HEK293 (cell line): Measurements from ENCODE around the gene FKBP7.
A peak's percentile ranks its signal among the peaks of the same experiment; 100 is the strongest.

ENCODE experiments used
- CTCF ChIP-seq: fragments of 450-650 bp; formaldehyde crosslinking; IDR thresholded peaks from 2 replicates; pipeline ENCODE4 v1.5.1; 2016; ENCODE audit warnings: missing biosample characterization, missing genetic modification characterization
- HOXC10 ChIP-seq: sonication (generic); formaldehyde crosslinking; IDR thresholded peaks from 2 replicates; pipeline ENCODE4 v1.8.1; 2023; ENCODE audit warnings: mild to moderate bottlenecking, missing genetic modification reagents
- TF ChIP-seq, protein P1 (sequence below): fragments of 450-650 bp; formaldehyde crosslinking; IDR thresholded peaks from 2 replicates; pipeline ENCODE4 v1.5.1; 2016; ENCODE audit warnings: missing biosample characterization, missing genetic modification characterization, low read depth

DNA sequence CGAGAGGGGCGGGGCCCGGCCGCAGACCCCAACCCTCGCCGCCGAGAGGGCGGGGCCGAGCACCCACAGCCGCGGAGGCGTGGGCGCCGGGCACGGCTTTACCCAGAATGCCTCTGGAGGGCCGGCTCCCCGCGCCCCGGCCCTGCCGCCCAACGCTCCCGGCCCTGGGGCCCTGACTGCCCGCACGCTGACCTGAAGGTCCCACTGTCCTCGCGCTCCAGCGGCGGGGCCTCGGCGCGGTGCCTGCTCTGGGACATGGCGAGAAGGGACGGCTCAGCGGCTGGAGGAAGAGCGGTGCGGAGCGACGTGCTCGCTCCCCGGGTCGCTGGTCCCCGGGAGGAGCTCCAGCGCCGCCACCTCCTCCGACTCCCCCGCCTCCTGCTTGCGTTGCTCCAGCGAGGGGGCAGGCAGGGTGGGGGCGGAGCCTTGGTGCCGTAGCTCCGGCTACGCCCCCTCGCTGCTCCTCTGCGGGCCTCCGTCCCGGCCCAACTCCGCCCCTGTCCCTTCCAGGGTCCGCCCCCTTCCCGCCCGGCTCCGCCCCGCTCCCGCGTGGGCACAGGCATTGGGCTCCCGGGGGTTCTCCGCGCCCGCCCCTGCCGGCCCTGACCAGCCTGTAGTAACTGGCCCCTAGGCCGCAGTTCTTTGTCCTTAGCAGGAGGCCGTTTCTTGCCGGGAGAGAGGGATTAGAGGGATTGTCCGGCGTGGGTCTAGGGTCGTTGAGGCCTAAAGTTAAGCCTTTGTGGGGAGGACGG is 27.4 kb downstream of the FKBP7 start, which contains the start of the genes PJVK and PRKRA:
- TF ChIP-seq, protein P1, sequence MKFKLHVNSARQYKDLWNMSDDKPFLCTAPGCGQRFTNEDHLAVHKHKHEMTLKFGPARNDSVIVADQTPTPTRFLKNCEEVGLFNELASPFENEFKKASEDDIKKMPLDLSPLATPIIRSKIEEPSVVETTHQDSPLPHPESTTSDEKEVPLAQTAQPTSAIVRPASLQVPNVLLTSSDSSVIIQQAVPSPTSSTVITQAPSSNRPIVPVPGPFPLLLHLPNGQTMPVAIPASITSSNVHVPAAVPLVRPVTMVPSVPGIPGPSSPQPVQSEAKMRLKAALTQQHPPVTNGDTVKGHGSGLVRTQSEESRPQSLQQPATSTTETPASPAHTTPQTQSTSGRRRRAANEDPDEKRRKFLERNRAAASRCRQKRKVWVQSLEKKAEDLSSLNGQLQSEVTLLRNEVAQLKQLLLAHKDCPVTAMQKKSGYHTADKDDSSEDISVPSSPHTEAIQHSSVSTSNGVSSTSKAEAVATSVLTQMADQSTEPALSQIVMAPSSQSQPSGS (tag by site-specific recombination), result no peak
- TF ChIP-seq CTCF (tag by site-specific recombination), result peak; percentile 78
- TF ChIP-seq HOXC10 (CRISPR knock-in tag), result 0 out of 2 replicates have a peak, but pooled peaks have one; percentile 72
